SK-N-MC (cell line): Measurements from ENCODE around the gene TLE4.

Experiments
- EZH2 ChIP-seq: fragments of 200-600 bp; sonication (generic); IDR thresholded peaks from one replicate; pipeline ENCODE4 v1.6.1; 2017; ENCODE audit warnings: antibody characterized with exemption
- FOXP2 ChIP-seq: optimal IDR thresholded peaks from 2 replicates; pipeline ENCODE3; 2011; ENCODE audit warnings: mild to moderate bottlenecking, moderate library complexity; ENCODE audit not compliant: insufficient read depth; ENCODE audit errors: extremely low read length, control extremely low read depth
- POLR2AphosphoS5 ChIP-seq: IDR thresholded peaks from 2 replicates; pipeline ENCODE4 v1.6.1; 2012; ENCODE audit warnings: mild to moderate bottlenecking, low read depth, low read length, borderline replicate concordance

GRCh38 chr9:79564105-79564504 is 7.7 kb upstream of the TLE4 start:
- TF ChIP-seq POLR2AphosphoS5 (no peak), EZH2 (no peak), FOXP2 (no peak)
